SU-DHL-6 (cell line): ENCODE measurements around the gene STOM.
A peak's percentile ranks its signal among the peaks of the same experiment; 100 is the strongest.

Experiments used
- H2AFZ ChIP-seq: fragments of 200-600 bp; sonication (generic); 2 replicates; pipeline ENCODE4 v1.6.1; 2014; ENCODE audit warnings: low read depth, mild to moderate bottlenecking, moderate library complexity, mixed read lengths, antibody characterized with exemption, low read length; ENCODE audit not compliant: severe bottlenecking
- H3F3A ChIP-seq: fragments of 200-600 bp; shearing (Covaris generic); 2 replicates; pipeline ENCODE4 v1.6.0; 2016; ENCODE audit warnings: antibody characterized with exemption, mild to moderate bottlenecking; ENCODE audit not compliant: insufficient read depth
- H3K27ac ChIP-seq: fragments of 200-600 bp; sonication (generic); 2 replicates; pipeline ENCODE4 v1.5.1; 2016; ENCODE audit warnings: low read depth, mild to moderate bottlenecking, low read length, moderate library complexity, mixed read lengths
- H3K27me3 ChIP-seq: fragments of 200-600 bp; sonication (generic), shearing (Covaris generic); 2 replicates; pipeline ENCODE4 v1.6.0; 2014; ENCODE audit warnings: mild to moderate bottlenecking, low read length
- H3K36me3 ChIP-seq: fragments of 200-600 bp; sonication (generic); 2 replicates; pipeline ENCODE4 v1.6.1; 2014; ENCODE audit warnings: mild to moderate bottlenecking, low read length, mixed read lengths
- H3K4me2 ChIP-seq: fragments of 300-600, 200-600 bp; shearing (Covaris generic), sonication (generic); 2 replicates; pipeline ENCODE4 v1.6.0; 2014; ENCODE audit warnings: low read length, low read depth, mild to moderate bottlenecking; ENCODE audit not compliant: poor library complexity, severe bottlenecking
- H3K4me3 ChIP-seq: fragments of 200-600 bp; sonication (generic); 2 replicates; pipeline ENCODE4 v1.5.1; 2014; ENCODE audit warnings: antibody characterized with exemption, low read length, mild to moderate bottlenecking, mixed read lengths; ENCODE audit not compliant: insufficient read depth, poor library complexity, severe bottlenecking
- H3K79me2 ChIP-seq: fragments of 200-600 bp; sonication (generic); 2 replicates; pipeline ENCODE4 v1.6.1; 2014; ENCODE audit warnings: mild to moderate bottlenecking, low read length, moderate library complexity; ENCODE audit not compliant: insufficient read depth
- H3K9ac ChIP-seq: fragments of 200-600 bp; sonication (generic); 2 replicates; pipeline ENCODE4 v1.7.0; 2014; ENCODE audit warnings: mild to moderate bottlenecking, low read length
- H3K9me2 ChIP-seq: fragments of 200-600 bp; sonication (generic); replicated peaks from 2 replicates; pipeline ENCODE4 v1.6.1; 2014; ENCODE audit warnings: low read length; ENCODE audit not compliant: insufficient read depth
- H3K9me3 ChIP-seq: fragments of 200-600 bp; sonication (generic); 2 replicates; pipeline ENCODE4 v1.6.1; 2014; ENCODE audit warnings: low read length, mixed read lengths; ENCODE audit not compliant: insufficient read depth
- H4K20me1 ChIP-seq: fragments of 200-600 bp; sonication (generic); 2 replicates; pipeline ENCODE4 v1.6.1; 2014; ENCODE audit warnings: low read depth, mild to moderate bottlenecking, antibody characterized with exemption, low read length, moderate library complexity, mixed read lengths
- CTCF ChIP-seq: fragments of 200-600 bp; sonication (generic); IDR thresholded peaks from one replicate; pipeline ENCODE4 v1.5.1; 2017; ENCODE audit warnings: antibody characterized with exemption, mild to moderate bottlenecking, low read length, moderate library complexity; ENCODE audit not compliant: insufficient read depth, poor library complexity, severe bottlenecking
- EZH2phosphoT487 ChIP-seq: fragments of 200-600 bp; sonication (generic), shearing (Covaris generic); conservative IDR thresholded peaks from 2 replicates; pipeline ENCODE4 v1.6.1; 2018; ENCODE audit warnings: mild to moderate bottlenecking, antibody characterized with exemption, low read length, moderate library complexity, mixed read lengths

STOM gene

GRCh38 chr9:121404906-121405305 lies 34.9 kb upstream of the STOM start:
- H3K36me3 ChIP-seq = no peaks in the 10 kb centered on the region
- no peaks in the 10 kb centered on the region for H3F3A ChIP-seq
- H3K9me3 ChIP-seq = no peaks in the 10 kb centered on the region
- TF ChIP-seq CTCF (no peak), EZH2phosphoT487 (no peak)
- H2AFZ ChIP-seq = no peak overlapping the region
- H3K27me3 ChIP-seq = no peaks in the 10 kb centered on the region
- no peaks in the 10 kb centered on the region for H3K79me2 ChIP-seq
- no peak overlapping the region for H3K9ac ChIP-seq
- no peaks in the 10 kb centered on the region for H4K20me1 ChIP-seq
- H3K27ac ChIP-seq = no peak overlapping the region
- H3K9me2 ChIP-seq = no peaks in the 10 kb centered on the region
- H3K4me2 ChIP-seq = no peak overlapping the region
- H3K4me3 ChIP-seq = no peak overlapping the region

- Histone ChIP-seq H3K9me2 (no peaks in the 10 kb centered on the region), H3K27ac (no peak overlapping the region), H3K79me2 (no peaks in the 10 kb centered on the region), H3K4me2 (no peak overlapping the region), H3F3A (no peaks in the 10 kb centered on the region), H3K27me3 (no peaks in the 10 kb centered on the region), H3K9ac (no peak overlapping the region), H4K20me1 (no peaks in the 10 kb centered on the region), H2AFZ (no peak overlapping the region), H3K36me3 (no peaks in the 10 kb centered on the region), H3K9me3 (no peaks in the 10 kb centered on the region), H3K4me3 (no peak overlapping the region)
- peak; percentile 29 for TF ChIP-seq CTCF
- no peak for TF ChIP-seq EZH2phosphoT487
Measured at GRCh38 chr9:121399883-121400607, 30.0 kb upstream of the STOM start.

- Histone ChIP-seq H3K36me3 (no peaks in the 10 kb centered on the region), H2AFZ (no peak overlapping the region), H3K27me3 (no peaks in the 10 kb centered on the region), H3K4me2 (no peak overlapping the region), H3K79me2 (no peaks in the 10 kb centered on the region), H3K9ac (no peak overlapping the region), H3K27ac (no peak overlapping the region), H4K20me1 (no peaks in the 10 kb centered on the region), H3F3A (no peaks in the 10 kb centered on the region), H3K9me2 (no peaks in the 10 kb centered on the region), H3K9me3 (no peaks in the 10 kb centered on the region), H3K4me3 (no peak overlapping the region)
- TF ChIP-seq EZH2phosphoT487 = no peak
- TF ChIP-seq CTCF = no peak
Measured at GRCh38 chr9:121399126-121399882, 29.3 kb upstream of the STOM start.
